ENCODE results near the gene FADS3. TPM values are rescaled to one million over a fixed set of nuclear protein-coding genes. Genes with fewer than 3 reads are reported as not detected.

FADS3 gene
- total RNA-seq, 1 experiment from 2014 or later: 42.2 TPM

DNA sequence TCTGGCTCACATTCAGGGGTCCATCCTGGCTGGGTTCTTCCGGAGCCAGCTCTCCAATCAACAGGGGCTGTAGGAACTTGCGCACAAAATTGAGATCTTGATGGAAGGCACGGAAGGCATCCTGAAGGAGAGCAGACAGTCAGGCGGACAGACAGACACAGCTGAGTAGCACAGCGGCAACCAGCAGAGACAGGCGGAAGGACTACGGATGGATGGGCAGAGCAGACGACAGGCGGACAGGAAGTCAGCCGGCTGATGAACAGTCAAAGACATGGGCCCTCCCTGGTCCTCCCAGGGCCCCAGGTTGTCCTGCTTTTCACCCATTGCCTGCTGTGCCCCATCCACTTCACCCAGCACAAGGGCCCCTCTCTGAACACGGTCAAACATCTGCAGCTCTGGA is 11.3 kb downstream of the FADS3 start:
- DNase-seq (ENCODE audit: low spot score): no peak

DNA sequence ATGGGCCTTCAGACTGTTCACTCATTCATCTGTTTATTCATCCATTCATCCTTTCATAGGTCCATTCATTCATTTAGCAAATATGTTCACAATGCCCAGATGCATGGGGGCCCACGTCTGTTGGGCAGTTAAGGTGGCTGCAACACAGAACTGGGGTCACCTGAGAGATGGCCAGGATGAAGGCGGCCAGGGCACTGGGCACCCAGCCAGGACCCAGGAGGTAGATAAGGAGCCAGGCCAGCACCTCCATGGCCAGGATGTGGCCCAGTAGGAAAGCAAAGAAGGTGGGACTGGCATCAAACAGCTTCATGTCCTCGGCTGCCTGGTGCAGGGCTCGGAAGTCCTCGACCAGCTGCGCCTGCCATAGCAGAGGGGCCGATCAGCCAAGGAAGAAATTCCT is 12.2 kb downstream of the FADS3 start:
- no peak for DNase-seq (ENCODE audit: low spot score)

DNA sequence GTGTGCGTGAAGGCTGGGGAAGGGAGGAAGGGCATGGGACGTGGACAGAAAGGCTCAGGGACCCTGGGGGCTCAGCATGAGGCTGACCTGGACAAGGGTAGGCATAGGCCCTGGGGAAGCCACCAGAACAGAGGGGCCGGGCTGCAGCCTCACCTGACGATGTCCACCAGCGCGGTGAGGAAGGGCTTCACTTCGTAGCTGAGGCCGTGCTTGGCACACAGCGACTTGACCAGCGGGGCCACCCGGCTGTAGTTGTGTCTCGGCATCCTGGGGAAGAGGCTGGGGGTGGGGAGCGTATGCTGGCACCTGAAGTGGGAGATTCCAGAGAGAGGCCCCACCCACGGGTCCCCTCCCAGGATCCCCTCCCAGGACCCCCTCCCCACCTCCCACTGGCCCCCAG is 15.6 kb downstream of the FADS3 start:
- no peak for DNase-seq (ENCODE audit: low spot score)

DNA sequence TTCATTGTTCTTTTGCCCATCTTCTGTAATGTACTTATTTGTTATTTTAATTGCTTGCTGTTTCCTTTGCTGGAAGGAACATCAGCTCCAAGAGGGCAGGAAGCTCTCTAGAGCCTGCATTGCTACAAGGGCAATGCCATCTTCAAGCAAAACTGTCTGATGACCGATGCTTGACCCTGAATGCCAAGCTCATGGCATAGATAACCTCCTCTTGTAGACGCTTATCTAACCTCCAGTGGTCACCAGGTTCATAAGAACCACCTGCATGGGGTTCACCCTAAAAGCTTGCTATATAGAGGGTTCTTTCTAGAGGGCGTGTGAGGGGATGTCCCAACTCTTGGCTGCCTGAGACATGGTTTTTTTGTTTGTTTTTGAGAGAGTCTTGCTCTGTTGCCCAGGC is 16.5 kb downstream of the FADS3 start:
- no peak for DNase-seq (ENCODE audit: low spot score)

DNA sequence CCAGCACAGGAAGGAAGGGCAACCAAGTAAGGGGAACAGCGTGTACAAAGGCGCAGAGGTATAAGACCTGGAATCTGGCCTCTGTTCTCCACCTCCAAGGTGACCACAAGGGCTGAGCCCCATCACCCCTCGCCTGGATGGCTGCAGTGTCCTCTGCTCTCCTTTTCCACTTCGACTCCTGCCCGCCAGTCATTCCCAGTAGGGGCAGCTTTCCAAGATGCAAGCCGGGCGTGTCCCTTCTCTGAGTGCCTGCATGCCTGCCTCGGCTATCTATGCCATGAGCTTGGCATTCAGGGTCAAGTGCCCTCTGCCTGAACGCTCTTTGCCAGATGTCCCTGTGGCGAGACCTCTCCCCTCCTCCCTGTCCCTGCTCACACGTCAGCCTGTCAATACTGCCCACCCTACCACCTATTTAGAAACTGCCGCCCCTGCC is 17.0 kb downstream of the FADS3 start:
- no peak for DNase-seq (ENCODE audit: low spot score)

DNA sequence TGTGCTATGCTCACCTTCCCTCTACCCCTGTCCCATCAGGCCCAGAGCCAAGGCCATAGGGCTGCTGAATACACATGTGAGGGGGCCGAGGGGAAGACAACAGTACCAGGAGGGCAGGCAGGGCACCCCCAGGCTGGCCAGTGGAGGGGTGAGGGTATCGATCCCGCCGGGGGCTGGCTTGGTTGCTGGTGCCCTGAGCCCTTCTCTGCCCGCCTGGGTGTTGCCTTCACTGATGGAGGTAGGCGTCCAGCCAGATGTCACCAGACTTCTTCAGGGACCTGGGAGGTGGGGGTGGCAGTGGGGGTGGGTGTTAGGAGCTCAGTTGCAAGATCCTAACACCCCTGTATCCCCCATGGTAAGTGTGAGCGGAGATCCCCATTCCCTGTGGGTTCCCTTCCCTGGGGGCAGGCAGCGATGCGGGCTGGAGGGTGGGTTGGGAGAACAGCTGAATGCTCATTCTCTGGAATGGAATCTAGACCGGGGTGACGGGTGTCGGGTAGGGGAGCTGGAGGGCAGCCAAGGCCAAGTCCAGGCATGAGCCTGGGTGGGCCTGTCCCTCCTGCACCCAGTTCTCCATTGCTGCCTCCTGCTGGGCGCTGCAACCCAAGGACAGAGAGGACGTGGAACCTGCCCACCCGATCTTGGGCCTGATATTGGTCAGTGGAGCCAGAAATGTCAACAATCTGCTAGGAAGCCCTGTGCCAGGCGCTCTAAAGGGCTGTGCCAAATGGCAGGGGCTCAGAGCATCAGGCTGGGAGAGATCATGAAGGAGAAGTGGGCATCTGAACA is 17.6 kb downstream of the FADS3 start:
- no peak for DNase-seq (ENCODE audit: low spot score)

DNA sequence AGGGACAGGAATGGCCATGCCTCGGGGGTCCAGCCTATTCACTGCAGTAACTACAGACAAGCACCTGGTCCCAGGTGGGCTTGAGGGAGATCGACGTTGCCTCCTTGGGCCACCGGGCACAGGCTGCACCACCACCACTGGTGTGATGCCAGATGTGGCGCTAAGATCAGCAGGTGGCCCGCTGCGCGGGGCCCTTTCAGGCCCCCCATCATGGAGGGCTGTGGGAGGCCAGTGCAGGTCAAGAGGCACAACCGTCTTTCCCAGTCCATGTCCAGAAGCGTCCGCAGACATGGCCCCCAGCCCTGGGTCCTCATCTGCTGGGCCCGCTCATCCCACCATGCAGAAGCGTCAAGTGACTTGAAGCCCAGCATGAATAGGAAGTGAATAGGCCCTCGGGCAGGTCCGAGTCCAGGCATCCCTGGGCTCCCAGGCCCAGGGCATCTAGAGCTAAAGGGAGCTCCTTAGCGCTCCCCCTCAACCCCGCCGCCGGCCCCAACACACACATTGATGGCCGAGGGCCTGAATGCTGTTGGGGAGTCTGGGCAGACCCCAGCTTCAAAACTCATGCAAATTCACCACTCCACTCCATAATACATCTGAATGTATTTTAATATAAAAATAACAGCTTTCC is 18.3 kb downstream of the FADS3 start:
- no peak for DNase-seq (ENCODE audit: low spot score)

DNA sequence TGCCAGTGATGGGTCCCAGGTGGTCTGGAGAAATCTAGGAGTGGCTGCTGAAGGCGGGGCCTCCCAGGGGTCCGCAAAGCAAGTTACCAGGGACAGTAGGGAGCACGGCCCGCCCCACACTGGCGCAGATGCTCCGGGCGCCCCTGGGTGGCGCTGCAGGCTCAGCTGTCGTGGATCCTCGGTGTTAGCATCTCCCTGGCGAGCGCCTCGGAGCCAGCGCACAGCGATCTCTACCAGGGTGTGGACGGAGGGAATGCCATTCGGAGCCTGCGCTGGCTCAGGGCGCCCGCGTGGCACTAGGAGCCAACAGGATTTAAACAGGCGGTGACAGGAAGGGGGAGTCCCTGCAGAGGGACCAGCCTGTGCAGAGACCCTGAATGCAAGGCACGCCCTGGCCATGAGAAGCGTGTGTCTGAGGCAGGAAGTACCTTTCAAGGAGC is 20.2 kb downstream of the FADS3 start:
- DNase-seq (ENCODE audit: low spot score): peak; percentile 84

DNA sequence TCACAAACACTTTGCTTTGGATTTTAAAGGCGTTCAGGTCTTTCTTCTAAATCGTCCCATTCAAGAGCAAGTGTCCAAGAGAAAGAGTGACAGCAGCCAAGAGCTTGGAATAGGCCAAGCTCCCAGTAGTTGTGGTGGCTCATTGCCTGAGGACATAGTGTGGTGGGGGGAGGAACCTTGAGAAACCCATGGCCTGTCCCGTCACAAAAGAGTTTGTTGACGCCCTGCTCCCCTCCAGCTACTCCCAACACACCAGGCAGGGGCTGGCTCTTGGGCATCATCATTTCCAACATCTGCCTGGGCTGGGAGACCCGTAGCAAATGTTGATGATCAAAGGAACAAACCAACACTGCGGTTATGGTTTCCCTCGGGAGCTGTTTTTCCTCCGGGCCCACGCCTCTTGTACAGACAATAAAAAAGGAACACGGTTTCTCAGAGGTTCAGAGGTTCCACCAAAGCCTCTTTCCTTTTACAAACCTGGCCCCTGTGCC is 20.8 kb downstream of the FADS3 start:
- DNase-seq (ENCODE audit: low spot score): no peak

DNA sequence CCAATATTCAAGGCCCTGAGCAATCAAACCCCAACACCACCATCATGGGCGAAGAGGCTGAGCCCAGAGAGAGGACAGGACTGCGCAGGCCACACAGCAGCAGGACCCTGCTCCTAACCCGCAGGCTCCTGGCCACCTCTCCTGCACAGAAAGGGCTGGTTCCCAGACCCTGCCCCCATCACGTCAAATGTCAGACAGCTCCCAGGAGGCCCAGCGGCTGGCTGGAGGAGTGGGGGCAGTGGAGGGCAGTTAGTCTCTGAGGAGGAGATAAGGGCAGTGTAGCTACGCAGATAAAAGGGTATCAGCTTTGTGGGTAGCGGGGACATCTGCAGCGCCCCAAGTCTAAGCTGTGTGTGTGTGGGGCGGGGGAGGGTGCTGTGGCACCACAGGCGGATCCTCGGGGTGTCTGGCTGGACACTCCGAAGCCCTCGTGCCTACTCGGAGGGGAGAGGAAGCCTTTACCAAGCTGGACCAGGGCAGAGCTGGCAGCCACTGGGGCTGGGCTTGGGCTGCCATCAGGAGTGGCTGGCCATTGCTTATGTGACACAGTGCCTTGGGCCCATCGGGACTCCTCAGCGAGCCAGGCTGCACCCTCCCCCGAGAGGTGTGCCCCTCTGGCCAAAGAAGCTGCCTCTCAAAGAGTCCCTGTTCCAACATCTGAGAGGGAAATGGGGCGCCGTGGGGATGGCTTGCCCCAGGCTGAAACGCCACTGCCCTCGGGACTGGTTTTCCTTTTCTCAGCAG is 21.5 kb downstream of the FADS3 start:
- no peak for DNase-seq (ENCODE audit: low spot score)

DNA sequence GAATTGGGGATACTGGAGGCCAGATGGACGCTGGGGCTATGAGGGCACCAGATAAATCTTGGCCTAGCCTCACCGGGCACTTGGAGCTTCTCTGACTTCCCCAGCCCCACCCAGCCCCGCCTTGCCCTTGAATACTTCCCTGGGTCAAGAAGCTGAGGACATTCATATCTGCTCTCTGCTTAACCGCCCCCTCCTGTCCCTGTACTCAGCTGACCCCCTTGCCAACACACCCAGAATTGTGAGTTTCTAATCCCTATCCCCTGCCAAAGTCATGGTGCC is 22.0 kb downstream of the FADS3 start:
- DNase-seq (ENCODE audit: low spot score): no peak

DNA sequence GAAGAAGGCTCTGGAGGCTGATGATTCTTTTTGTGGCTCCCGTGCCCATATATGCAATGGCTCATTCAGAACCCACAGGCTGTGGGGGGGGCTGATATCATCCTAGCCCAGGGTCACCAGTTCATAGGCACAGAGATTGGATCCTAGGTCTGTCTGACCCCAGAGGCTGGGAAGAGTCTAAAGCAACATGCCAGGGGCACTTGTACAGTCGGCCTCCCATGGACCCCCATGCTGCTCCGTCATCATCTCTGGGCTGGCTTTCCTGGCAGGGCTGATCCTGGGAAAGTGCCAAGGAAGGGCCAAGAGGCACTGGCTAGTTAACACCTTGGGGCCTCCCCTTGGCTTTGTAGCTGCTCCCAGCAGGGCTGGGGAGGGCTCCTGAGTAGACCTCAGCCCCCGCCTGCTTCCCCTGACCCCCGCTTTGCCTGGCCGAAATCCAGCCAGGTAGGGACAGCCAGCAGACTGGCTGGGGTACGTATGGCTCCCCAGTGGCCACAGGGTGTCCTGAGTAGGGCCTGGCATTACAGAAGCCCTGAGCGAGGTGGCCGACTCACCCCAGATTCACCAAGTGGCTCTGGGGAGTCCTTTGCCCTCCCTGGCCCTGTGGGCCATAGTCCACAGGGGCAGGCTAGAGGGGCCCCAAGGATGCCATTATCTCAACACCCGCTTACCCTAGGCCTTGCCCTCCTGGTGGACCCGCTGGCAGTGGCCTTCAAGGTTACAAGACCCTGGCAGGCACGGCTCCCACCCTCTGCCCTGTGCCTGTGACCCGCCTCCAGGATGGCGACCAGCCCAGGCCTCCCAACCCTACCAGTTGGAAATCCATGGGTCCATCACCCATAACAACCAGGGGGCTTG is 22.5 kb downstream of the FADS3 start:
- no peak for DNase-seq (ENCODE audit: low spot score)

DNA sequence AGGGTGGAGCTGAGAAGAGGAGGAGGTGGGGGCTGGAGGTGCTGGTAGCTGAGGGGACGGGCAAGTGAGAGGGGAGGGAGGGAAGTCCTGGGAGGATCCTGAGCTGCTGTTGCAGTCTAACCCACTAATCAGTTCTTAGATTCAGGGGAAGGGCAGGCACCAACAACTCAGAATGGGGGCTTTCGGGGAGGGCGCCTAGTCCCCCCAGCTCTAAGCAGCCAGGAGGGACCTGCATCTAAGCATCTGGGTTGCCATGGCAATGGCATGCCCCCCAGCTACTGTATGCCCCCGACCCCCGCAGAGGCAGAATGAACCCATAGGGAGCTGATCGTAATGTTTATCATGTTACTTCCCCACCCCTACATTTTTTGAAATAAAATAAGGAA is 24.4 kb downstream of the FADS3 start:
- DNase-seq (ENCODE audit: low spot score): no peak

DNA sequence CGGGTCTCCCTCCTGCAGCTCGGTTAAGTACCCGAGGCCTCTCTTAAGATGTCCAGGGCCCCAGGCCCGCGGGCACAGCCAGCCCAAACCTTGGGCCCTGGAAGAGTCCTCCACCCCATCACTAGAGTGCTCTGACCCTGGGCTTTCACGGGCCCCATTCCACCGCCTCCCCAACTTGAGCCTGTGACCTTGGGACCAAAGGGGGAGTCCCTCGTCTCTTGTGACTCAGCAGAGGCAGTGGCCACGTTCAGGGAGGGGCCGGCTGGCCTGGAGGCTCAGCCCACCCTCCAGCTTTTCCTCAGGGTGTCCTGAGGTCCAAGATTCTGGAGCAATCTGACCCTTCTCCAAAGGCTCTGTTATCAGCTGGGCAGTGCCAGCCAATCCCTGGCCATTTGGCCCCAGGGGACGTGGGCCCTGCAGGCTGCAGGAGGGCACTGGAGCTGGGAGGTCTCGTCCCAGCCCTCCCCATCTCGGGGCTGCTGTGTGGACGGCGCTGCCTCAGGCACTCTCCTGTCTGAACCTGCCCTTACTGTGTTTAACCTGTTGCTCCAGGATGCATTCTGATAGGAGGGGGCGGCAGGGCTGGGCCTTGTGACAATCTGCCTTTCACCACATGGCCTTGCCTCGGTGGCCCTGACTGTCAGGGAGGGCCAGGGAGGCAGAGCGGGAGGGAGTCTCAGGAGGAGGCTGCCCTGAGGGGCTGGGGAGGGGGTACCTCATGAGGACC is 25.0 kb downstream of the FADS3 start:
- no peak for DNase-seq (ENCODE audit: low spot score)

DNA sequence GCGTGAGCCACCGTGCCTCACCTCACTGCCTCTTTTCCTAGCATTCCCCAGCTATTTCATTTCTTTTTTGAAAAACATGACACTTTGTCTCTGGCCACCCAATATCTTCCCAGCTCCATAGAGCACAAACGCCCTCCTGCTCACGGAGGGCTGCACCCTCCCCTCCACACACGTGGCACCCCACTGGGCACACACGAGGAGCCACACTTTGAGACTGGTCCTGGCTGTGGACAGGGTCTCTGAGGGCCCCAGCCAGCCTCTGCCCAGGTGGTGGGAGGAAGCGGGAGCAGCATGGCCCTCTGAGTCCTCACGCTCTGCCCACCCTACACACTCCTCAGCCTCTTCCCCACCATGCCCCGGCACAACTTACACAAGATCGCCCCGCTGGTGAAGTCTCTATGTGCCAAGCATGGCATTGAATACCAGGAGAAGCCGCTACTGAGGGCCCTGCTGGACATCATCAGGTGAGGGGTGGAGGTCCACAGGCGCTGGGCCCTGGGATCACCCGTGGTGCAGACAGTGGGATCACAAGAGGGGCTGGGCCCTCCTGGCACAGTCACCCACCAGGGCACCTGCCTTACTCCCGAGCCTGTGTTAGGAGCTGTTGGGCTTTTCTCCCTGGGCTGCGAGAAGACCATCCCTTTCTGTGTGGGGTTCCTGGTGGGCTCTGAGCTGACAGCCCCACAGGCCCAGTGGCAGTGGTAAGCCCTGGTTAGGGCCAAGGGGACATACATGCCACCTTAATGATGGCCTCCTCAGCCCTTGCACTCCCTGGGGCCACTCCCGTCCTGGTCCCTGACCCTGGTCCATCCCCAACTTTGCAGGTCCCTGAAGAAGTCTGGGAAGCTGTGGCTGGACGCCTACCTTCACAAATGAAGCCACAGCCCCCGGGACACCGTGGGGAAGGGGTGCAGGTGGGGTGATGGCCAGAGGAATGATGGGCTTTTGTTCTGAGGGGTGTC is 26.2 kb downstream of the FADS3 start:
- no peak for DNase-seq (ENCODE audit: low spot score)

DNA sequence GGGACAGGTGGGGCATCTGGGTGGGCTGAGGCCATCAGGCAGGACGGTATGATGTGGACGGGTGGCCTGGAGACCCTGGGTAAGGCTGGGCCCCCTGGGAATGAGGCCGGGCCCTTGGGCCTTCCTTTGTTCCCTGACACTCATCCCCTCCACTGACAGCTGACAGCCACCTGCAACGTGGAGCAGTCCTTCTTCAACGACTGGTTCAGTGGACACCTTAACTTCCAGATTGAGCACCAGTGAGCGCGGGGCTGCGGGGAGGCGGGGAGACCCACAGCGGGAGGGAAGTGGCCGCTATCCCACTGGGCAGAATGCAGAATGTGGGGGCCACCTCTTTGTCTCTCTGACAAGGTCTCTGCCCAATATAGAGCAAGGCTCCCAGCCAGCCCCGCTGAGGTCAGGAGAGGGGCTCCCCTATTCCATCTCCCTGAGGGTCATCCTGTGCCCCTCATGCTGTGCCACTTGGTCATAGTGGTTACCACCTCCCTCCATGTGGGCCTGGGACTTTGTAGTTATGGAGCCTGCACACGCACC is 27.7 kb downstream of the FADS3 start:
- no peak for DNase-seq (ENCODE audit: low spot score)

DNA sequence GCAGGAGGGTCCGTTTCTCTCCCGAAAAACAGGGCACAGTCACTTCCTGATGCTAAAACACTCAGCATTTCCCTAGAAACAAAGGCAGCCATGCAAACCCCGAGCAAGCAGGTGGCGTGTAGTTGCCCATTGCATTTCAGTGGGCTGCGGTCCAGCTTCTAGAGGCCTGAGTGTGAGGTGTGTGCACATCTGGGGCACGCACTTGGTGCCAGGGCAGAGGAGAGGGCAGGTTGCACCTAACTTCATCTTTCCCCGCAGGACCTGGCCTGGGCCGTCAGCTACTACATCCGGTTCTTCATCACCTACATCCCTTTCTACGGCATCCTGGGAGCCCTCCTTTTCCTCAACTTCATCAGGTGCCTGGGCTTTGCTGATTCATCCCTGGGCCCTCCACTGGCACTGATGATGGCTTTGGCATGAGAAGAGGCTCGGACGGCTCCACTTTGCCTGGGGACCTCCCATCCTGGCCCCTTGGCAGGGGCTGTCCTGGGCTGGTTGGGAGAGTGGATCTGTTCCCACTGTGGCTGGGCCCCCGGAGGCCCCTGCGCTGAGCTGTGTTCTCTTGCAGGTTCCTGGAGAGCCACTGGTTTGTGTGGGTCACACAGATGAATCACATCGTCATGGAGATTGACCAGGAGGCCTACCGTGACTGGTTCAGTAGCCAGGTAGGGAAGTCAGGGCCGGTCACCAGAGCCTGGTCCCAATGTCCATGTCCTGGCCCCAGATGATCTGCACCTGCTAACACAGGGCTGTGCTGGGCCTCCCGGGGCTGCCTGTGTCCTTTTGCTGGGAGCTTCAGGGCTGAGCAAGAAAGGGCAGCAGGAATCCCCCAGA is 28.4 kb downstream of the FADS3 start:
- no peak for DNase-seq (ENCODE audit: low spot score)

DNA sequence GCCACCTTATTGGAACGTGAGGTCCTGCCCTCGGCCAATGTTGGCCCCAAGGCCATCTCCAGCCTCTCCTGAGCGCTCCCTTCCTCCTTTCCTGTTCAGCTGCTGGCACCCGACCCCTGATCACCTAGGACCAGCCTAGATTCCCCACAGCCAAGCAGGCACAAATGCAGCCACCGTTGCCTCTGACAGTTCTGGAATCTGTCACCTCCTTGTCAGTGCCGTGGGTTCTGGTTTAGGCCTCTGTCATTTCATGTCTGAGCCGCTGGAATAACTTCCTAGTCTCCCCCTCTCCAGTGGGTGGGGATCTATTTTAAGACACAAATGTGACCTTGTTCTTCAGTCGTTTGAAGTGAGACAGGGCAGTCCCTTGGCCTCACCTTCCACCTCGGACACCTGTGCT is 29.7 kb downstream of the FADS3 start:
- DNase-seq (ENCODE audit: low spot score): no peak
